ENCODE results near the gene BTBD10.
A peak's percentile ranks its signal among the peaks of the same experiment; 100 is the strongest.

- no peak for TF ChIP-seq CTCF (IDR thresholded peaks at IDR 0.05)
- TF ChIP-seq POLR2A (IDR thresholded peaks at IDR 0.05), result peak; percentile 86
Observed at GRCh38 chr11:13462901-13463778, at the start of gene BTBD10.
